AG09319 (cell line): ENCODE measurements around the gene MGAT4A.

Source experiments
- DNase-seq: peaks from one replicate; pipeline ENCODE4 v3.0.0-alpha.2; 2010; ENCODE audit warnings: low read depth; ENCODE audit errors: extremely low read depth
- CTCF ChIP-seq: IDR thresholded peaks from 2 replicates; pipeline ENCODE4 v1.5.1; 2011; ENCODE audit warnings: low read depth, mild to moderate bottlenecking, inconsistent platforms, low read length, moderate library complexity

Gene MGAT4A

DNA sequence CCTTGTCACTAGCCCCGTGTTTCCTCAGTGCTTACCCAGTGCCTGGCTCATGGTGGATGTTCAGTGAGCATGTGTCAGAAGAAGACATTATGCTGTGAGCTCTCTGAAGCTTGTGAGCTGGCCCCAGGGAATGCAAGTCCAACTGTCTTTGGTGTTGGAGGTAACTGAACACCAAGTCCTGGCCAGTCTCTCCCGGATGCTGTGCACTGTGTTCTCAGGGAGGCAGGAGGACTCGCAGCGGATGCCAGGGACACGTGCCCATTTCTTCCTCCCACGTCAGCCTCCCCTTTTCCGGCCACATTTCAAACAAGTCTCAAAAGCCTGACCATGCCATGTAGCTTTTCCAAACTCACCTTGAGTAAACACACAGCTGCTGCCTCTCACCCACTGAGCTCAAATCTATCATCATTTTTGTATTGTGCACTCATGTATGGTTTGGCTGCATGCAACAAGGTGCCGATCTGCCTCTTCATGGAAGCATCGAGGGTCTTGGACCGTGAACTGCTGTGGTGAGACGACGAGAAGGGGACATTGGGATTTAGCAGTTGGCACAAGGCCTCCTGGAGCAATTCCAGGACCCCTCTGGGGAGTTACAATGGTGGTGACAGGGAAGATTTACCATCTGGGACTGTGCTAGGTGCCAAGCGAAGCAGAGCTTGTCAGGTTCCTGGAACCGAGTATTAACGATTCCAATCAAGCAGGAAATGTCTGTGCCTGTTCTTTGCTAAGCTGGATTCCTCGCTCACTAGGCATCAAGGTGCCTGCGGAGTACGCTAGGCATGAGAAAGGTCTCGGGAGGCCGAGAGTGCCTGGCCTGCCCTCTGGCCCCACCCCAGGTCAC lies 44.4 kb upstream of the MGAT4A start:
- no peak for DNase-seq
- TF ChIP-seq CTCF: no peak

GRCh38 chr2:98773907-98774306 lies 43.0 kb upstream of the MGAT4A start:
- no peak for DNase-seq
- TF ChIP-seq CTCF: no peak

DNA sequence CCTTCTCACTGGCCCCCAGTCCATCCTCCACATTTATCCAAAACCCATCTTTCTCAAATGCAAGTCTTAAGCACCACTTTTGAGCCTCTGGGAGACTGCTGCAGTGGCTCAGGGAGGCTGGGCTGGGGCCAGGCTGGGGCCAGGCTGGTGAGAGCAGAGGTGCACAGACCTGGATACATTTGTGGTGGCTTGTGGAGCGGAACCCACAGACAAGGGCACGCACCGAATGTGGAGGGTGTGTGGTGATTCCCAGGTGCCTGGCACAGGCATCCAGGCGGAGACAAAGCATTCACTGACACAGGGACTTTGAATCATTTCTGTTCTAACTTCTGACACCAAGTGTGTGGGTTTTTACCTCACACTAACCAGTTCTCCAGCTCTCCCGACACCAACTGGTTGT lies 42.2 kb upstream of the MGAT4A start:
- DNase-seq: no peak
- no peak for TF ChIP-seq CTCF

DNA sequence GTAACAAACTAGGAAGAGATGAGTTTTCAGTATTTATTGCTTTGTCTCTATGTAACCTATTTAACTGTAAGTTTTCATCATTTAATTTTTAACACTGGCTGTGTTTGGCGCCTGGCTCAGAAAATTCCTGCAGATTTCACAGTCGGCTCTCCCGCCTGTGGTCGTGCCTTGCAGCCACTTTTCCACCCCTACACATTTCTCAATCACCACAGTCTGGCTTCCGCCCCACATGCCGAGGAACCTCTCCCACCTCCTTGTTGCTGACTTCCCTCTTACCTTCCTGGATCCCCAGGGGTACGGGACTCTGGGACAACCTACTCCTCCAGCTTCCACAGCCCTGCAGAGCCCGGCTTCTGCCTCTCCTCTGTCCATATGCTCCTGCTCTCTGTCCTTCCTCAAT lies 41.6 kb upstream of the MGAT4A start:
- no peak for DNase-seq
- no peak for TF ChIP-seq CTCF

DNA sequence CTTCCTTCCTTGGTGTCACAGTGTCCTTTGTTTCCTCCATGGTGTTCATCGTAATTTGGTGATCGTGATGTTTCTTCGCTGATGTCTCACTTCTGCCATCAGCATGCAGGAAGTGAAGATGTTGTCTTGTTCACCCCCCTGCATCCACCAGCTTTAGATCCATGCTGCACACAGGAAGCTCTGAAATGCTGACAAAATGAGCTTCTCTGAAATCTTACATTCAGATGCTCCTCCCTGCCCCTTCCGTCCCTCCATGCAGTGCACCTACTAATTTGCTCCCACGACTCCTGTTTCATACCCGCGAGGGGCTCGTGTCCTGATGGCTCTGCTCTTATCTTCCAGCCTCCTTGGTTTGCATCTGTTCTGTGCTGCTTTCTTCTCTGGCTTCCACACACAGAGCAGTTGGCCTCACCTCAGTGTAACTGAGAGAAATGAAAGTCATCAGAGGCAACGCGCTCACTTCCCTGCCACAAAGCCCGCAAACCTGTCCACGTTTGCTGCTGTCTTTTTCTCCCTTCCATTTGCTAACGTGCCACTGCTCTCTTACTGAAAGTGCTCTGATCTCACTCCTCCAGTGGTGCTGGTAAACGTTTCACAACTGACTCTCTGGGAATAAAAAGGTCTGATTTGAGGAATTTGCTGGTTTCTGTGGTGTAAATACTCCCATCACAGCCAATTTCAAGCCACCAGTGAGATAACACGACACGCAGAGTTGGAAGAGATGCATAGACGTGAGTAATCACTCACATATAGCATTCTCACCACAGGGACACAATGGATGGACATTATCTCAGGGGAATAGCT lies 41.0 kb upstream of the MGAT4A start:
- TF ChIP-seq CTCF: no peak
- no peak for DNase-seq

DNA sequence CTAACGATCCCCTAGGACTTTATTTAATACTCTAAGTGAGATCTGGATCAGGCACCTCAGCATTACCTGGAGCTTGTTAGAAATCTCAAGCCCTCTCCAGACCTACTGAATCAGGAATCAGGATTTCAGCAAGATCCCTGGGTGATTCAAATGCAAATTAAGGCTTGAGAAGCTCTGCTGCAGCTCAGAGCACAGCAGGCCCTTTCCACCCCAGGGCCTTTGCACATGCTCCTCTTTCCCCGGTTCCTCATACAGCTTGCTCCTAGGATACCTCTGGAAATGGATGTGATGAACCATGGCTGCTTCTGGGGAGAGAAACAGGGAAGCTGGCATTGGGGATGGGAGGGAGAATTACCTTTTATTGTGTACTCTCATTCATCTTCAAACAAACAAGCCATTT lies 40.3 kb upstream of the MGAT4A start:
- TF ChIP-seq CTCF: no peak
- DNase-seq: no peak

GRCh38 chr2:98769784-98770183 lies 38.9 kb upstream of the MGAT4A start:
- DNase-seq: no peak
- no peak for TF ChIP-seq CTCF
